GM21576 (cell line): ENCODE results near the gene ARL6IP4.
A peak's percentile ranks its signal among the peaks of the same experiment; 100 is the strongest.

Experiments used
- ATAC-seq: cut with Tn5 transposase; IDR thresholded peaks from one replicate; pipeline ENCODE4 v1.9.1; 2021; ENCODE audit warnings: mild to moderate bottlenecking, moderate library complexity; ENCODE audit not compliant: unreplicated experiment

Gene ARL6IP4

DNA sequence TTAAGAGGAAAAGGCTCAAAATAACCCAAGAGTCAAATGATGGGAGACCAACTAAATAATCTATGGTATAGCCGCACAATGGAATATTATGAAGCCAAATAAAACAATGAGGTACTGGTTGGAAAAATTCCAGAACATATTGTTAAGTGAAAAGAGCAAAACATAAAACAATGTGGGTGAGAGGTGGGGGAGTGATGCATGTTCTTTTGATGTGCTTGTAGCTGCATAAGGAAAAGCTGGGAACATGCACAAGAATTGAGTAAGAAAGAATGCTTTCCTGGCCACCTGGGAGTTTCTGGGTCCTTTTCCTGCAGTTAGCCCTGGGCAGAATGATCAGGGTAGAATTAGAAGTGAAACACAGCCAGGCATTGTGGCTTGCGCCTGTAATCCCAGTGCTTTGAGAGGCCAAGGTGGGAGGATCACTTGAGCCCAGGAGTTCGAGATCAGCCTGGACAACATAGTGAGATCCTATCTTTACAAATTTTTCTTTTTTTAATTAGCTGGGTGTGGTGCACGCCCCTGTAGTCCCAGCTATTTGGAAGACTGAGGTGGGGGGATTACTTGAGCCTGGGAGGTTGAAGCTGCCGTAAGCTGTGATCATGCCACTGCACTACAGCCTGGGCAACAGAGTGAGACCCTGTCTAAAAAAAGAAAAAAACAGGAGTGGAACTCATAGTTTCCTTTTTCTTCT, 22.1 kb upstream of the ARL6IP4 start:
- no peak for ATAC-seq

DNA sequence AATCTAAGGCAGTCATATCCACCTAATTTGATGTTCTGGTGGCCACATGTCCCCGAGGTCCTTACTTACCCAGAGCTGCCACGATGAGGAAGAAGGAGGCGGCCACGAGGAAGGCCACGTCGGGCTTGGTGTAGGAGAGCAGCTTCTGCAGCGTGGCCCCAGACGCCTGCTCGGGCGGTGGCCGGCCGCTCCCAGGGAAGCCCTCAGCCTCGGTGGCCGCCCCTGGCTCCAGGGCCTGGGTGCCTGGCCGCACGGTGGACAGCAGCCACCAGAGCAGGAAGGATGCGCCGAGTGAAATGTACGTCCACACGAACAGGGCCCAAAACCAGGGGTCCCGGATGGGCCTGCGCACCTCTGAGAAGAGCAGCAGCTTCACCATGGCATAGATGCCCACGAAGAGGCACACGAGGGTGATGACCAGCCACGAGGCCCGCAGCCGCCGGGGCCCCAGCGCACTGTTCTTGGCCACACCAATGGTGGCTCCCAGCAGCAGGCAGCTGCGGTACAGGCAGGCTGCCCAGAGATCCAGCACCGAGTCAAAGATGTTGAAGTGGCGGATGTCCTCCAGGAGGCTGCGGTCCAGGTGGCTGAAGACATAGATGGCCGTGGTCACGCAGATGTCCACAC, 20.8 kb upstream of the ARL6IP4 start:
- no peak for ATAC-seq

DNA sequence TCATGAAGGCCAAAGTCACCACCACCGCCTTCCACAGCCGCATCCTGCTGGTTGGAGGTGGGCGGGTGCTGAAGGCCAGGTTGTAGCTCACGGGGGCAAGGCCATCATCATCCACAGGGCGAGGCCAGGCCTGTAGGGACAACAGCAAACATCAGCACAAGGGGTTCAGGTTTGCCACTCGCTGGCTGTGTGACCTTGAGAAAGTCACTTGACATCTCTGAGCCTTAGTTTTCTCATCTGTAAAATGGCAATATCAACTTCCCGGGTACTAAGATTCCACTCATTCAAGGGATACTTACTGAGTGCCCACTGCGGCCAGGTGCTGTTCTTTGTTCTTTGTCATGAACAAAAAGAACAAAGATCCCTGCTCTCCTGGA, 20.3 kb upstream of the ARL6IP4 start:
- ATAC-seq: no peak

DNA sequence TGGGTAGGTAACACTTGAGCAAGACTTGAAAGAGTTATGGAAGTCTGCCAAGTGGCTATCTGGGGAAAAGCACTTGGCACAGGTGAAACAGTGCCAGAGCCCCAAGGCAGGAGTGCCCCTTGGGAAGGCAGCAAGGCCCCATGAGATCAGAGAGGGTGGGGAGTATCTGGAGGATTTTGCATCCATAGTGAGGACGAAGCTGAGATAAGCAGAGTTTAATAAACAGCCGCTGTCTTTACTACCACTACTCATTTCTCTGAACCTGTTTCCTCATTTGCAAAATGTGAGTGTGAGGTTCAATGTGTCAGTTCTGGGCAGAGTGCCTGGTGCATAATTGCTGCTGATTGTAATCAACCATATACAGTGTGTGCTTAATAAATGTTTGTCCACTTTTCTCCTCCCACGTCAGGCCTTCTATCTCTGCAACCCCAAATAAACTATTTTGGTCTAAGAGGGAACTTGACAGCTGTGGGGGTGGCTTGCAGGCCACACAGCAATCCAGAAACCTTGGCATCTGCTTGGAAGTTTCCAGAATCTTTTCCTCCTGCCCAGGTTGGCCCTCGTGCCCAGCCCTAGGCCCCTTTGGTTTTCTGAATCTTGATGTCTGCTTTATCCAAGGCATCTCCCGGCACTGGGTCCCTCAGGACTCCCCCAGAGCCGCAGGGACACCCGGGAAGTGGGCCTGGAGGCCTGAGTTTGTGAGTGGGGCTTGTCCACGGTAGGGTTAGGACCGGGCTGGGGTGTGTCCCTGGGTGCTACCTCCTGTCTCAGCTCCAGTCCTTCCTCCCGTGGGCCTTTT, 18.8 kb upstream of the ARL6IP4 start:
- no peak for ATAC-seq

DNA sequence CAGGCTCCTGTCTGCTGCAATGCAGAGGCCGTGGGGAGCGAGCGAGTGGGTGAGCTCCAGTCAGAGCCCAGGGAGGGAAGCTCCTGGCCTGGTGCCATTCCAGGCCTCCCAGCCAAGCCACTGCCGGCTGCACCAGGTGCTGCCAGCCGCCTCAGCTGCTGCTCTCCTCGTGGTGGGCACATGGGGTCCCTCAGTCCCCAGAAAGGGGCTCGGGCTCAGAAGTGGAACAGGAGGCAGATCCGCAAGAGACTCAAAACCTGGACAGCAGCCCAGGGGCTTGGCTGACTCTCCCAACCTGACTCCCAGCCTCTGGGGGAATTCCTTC, 16.6 kb upstream of the ARL6IP4 start:
- no peak for ATAC-seq

DNA sequence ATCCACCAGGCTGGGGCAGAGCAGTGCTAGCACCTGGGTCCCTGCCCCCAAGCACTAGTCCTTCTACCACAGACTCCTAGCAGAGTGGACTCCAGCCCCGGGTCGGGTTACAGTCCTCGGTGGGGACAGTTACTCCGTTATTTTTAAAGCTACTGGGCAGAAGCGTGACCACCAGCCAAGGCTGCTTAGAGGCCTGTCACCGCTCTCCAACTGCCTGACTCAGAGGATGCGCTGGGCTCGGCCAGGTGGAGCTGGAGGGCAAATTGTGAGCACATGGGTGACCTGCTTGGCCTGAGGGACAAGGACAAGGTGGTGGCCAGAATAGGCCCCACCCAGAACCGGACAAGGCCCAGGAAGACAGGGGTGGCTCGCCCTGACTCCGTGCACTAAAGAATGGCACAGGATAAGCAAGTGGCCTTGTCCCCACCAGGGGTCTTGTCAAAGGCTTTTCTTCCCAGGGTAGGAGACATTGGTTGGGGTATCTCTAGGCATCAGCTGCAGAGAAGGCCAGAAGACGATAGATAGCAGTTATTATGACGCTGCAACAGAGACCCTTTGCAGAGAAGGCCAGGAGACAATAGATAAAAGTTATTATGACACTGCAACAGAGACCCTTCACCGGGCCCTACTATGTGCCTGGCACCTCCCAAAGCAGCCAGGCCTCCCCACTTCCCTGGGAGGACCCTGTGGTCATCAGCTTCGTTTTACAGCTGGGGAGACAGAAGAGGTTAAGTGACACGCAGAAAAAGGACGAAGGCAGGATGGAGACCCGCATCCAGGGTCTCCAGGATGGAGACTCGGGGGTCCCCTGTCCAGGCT, 15.8 kb upstream of the ARL6IP4 start:
- no peak for ATAC-seq

DNA sequence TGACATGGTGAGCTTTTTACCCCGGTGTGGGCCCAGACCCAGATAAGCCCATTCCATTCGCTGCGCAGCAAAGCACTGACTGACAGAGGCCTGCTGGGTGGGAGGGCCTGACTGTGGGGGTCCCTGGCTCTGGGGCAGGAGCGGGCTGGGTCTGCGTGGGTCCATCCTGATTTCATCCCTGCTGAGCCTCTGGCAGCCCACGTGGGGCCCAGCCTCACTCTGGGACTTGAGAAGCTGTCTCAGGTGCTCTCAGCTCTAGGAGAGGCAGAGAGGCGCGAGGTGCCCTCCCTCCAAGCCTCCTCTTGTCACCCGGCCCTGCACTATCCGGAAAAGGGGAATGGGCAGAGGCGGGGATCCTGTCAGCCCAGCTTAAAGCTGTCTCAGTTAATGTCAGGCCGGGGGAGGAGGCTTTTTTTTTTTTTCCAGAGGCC, 15.1 kb upstream of the ARL6IP4 start:
- no peak for ATAC-seq

DNA sequence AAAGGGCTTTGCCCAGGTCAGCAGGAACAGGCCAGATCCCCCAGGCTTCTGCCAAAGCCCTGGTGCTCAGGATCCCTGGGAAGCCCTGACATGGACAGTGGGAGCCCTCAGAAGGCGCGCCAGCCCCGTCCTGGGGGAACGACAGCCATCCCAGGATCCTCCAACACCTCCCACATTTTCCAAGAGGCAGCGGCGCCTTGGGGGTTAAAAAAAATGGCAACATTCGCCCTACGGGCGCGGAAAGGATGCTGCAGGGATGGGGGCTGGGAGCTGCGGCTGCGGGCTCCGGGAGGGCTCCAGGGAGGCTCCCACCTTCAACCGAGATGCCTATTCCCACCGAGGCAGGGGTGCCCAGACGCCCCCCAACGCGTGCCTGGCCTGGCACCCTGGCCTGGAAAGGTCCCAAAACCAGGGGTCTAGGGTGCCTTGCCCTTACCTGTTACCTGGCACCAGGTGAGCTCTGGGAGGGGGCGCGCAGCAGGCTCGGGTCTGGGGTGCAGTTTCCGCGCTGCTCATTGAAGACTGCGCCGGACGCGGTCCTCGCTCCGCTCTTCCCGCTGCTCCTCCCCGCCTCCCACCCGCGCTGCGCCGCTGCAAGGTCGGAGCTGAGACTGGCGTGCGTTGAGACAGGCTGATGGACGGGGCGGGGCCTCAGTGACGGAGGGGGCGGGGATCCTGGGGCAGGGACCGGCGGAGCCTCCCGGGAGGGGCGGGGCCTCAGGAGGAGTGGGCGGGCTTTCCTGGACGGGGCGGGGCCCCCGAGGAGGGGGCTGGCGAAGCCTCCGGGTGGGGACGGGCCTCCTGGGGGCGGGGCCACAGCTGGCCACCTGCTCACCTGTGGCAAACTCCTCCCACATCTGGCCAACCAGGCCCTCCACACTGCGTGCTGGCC, 14.4 kb upstream of the ARL6IP4 start, which contains the start of gene ABCB9:
TSS of gene ABCB9 (minus strand) at position 613 of the 892 bp plus-strand sequence. CDS start 6,228 bp downstream, outside the sequence.
- no peak for ATAC-seq

DNA sequence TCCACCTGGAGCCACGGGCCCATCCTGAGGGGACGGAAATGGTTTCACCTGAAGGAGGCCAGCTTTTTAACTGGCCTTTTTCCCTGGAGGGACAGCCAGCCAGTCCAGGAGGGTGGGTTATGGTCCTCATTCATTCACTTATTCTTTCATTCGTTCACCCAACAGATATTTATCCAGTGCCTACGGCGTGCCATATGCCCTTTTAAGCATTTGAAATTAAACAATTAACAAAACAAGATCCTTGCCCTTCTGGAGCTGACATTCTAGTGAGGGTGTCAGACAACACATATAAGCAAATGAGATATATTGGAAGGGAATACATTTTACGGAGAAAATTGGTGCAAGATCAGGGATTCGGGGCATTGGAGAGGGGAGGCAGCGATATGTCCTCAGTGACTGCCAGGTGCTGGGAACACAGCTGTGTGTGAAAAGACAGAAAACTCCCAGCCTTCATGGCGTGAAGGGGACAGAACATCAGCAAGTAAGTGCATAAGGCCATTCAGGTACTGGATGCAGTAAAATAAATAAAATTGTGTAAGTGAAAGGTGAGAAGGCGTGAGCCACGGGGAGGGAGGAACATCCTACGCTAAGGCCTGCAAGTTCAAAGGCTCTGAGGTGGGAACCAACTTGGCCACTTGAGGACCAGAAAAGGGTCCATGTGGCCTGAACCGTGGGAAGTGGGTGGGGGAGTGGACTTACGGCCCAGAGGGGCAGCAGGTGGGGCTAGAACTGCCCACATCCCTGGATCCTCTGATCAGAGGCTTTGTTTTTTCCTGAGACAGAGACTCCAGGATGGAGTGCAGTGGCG, 13.5 kb upstream of the ARL6IP4 start:
- no peak for ATAC-seq

DNA sequence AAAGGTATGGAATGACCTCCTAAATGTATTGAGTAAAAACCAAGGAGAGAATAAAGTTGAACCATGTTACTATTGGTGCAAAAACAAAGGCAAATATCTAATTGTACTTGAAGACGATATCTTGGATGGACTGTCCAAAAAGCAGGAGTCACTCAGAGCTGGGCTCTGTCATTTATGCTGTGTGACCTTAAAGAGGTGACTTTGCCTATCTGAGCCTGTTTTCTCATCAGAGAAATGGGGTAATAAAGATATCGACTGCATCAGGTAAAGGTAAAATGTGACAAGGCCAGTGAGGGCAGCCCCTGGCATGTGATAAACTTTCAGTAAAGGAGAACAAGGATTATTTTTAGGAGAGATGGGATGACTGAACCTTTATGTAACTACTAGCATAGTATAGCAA, 12.4 kb upstream of the ARL6IP4 start:
- no peak for ATAC-seq

DNA sequence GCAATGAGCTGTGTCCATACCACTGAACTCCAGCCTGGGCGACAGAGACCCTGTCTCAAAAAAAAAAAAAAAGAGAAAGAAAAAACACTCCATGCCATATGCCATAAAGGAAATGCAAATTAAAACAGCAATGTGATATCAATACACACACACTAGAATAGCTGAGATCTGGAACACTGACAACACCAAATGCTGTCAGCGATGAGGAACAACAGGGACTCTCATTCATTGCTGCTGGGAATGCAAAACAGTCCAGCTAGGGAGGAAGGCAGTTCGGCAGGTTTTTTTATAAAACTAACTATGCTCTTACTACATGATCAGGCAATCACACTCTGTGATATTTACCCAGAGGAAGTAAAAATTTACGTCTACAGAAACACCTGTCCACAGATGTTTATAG, 10.8 kb upstream of the ARL6IP4 start:
- ATAC-seq: no peak

DNA sequence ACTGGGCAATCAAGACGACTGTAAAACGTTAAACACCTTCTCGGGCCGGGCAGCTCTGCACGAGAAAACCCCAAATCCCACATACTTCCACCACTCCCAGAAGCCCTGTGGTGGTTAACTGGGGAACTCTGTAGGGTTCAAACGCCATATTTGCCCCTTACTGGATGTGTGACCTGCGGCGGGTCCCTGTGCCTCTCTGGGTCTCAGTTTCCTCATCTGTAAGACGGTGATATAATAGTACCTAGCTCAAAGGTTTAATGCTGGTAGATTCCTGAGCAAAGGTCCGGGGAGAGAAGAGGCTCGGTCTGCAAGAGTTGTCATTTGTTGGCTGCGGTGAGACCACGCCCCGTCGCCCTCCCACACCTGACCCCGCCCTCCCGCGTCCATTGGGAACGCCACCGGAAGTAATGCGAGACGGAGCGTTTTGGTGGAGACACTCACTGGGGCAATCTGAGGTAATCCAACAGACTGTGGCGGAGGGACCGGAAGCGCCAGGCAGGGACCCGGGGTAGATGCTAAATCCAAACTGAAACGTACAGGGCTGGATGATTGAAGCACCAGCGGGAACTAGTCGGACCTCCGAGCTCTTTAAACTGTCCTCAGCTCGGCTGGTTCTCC, 6.1 kb upstream of the ARL6IP4 start:
- peak; percentile 75 for ATAC-seq

DNA sequence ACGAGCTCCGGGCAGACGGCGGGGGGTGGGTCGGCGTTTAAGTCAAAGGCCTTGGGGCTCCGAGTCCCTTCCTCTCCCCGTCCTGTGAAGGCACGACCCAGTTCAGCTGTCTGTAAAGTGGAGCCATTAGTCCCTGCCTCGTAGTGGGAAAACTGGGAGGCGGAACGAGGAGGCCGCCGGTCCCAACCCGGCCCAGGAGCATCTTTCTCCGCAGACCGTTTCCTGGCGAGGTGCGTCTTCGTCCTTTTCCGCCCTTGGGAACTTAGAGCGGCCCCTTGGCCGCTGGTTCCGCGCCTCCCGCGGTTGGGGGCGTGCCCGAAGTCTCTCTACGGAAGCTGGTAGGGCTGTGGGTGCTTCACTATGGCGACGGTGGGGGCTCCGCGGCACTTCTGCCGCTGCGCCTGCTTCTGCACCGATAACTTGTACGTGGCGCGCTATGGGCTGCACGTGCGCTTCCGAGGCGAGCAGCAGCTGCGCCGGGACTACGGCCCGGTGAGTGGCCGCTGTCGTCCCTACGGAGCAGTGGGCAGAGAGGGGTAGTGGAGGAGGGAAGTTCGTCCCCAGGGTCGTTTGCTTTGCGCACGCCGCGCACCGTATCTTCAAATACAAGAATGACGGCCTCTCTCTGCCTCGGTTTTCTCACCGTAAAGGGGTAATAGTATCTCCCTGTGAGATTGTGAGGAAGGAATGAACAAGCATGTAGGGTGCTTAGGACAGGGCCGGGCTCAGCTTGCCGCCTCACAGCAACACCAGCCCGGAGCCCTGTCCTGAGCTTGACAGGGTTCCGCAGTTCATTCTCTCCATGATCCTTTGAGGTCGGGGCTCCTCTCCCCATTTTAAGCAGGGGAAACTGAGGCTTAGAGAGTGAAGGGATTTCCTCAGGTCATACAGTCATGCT, 5.3 kb upstream of the ARL6IP4 start, which contains the start of gene OGFOD2:
TSS of gene OGFOD2 (plus strand) at position 353 of the 898 bp plus-strand sequence. CDS start at position 361, 8 bp downstream.
- ATAC-seq: peak; percentile 70

DNA sequence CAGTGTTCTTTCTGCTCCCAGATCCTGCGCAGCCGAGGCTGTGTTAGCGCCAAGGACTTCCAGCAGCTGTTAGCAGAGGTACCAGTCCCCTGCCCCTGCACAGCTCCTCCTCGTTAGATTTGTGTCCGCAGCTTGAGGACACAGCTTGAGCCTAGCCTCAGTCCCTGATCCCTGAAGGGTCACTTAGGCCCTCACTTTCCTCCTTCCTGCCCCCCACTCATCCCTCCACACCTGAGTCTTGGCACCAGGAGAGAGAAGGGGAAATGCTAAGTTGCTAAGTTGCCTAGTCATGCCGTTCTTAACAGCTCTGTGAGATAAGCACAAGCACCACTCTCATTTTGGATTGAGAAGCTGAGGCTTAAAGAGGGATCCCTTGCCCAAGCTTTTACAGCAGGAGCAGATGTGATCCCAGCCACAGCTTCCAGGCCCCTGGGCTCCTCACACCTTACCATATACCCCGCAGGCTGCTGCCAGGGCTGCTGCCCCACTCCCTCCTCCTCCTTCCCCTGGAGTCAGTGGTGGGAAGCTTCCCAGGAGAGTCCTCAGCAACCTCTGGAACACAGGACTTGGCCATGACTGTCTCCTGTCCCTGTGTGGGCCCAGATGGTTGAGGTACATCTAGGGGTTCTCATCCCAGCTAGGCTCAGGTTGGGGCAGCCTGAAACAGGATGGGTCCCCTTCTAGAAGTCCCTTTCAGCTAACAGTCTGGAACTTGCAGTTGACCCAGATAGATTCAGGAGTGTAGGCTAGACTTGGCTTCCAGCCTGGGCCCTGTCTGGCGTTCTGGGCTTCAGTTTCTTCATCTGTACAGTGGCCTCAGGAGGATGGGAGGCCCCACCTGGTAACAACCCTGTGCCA, 4.5 kb upstream of the ARL6IP4 start:
- ATAC-seq: no peak

DNA sequence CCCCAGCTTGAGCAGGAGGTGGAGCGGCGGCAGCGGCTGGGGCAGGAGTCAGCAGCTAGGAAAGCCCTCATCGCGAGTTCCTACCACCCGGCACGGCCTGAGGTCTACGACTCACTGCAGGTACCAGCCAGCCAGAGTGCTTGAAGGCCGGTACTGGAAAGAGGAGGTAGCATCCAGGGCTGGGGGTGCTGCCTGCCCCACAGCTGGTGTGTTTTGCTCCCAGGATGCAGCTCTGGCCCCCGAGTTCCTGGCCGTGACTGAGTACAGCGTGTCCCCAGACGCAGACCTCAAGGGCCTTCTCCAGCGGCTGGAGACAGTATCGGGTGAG, 3.9 kb upstream of the ARL6IP4 start:
- no peak for ATAC-seq

DNA sequence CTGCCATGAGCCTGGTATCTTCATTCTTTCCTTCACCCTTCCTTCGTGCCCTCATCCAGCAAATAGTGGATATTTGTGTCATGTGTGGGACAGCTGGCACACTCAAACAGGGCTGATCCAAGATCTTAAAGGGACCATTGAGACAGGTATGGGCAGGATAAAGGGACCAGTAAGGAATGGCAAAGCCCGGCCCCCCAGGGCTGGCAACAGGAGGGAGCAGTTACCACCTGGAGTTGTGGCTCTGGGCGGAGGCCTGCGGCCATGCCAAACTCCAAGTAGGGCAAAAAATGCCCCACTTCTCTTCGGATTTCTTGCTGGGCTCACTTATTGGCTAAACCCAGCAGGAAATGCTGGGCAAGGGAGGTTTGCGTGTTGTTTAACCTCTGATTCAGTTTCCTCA, 3.3 kb upstream of the ARL6IP4 start:
- no peak for ATAC-seq
